Measurements from ENCODE around the gene COL7A1.

The COL7A1 gene

DNA sequence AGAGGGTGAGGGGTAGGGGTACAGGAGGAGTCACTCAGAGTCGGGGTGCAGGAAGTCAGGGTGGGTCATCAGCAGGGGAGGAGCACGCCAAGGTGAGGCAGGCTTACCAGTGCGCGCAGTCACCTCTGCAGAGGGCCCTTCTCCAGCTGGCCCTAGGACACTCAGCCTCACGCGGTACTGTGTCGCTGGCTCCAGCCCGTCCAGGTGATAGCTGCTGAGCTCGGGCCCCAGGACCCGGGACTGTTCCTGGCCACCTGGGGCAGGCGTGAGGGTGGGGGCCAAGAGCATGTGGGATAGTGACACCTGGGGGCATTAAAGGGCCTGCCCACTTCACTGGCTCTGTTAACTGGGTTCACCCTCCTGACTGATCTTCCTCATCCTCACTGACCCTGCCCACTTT, 7.4 kb downstream of the COL7A1 start:
- H3K9me3 ChIP-seq (ENCODE audit: insufficient read depth, low read length): no peaks in the 10 kb centered on the region
- TF ChIP-seq EZH2phosphoT487 (IDR thresholded peaks at IDR 0.05; ENCODE audit: low read depth): no peak
- TF ChIP-seq, protein P1, sequence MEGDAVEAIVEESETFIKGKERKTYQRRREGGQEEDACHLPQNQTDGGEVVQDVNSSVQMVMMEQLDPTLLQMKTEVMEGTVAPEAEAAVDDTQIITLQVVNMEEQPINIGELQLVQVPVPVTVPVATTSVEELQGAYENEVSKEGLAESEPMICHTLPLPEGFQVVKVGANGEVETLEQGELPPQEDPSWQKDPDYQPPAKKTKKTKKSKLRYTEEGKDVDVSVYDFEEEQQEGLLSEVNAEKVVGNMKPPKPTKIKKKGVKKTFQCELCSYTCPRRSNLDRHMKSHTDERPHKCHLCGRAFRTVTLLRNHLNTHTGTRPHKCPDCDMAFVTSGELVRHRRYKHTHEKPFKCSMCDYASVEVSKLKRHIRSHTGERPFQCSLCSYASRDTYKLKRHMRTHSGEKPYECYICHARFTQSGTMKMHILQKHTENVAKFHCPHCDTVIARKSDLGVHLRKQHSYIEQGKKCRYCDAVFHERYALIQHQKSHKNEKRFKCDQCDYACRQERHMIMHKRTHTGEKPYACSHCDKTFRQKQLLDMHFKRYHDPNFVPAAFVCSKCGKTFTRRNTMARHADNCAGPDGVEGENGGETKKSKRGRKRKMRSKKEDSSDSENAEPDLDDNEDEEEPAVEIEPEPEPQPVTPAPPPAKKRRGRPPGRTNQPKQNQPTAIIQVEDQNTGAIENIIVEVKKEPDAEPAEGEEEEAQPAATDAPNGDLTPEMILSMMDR (IDR thresholded peaks at IDR 0.05; ENCODE audit: low read depth, low read length): no peak
- H2AFZ ChIP-seq (ENCODE audit: low read depth, low read length): no peak overlapping the region
- no peaks in the 10 kb centered on the region for H3K27me3 ChIP-seq (ENCODE audit: low read depth, low read length)
- H3K79me2 ChIP-seq (ENCODE audit: low read length): no peaks in the 10 kb centered on the region
- H3K4me3 ChIP-seq (ENCODE audit: low read length): no peak overlapping the region
- H3K27ac ChIP-seq (ENCODE audit: low read length): no peak overlapping the region
- H3K9ac ChIP-seq (ENCODE audit: low read length): no peak overlapping the region
- H3K36me3 ChIP-seq (replicated peaks; ENCODE audit: low read depth, low read length): no peaks in the 10 kb centered on the region
- no peaks in the 10 kb centered on the region for H3K4me1 ChIP-seq (ENCODE audit: low read length)
- H4K20me1 ChIP-seq (ENCODE audit: insufficient read depth, low read length): no peaks in the 10 kb centered on the region
- H3K4me2 ChIP-seq (ENCODE audit: low read length): no peak overlapping the region

DNA sequence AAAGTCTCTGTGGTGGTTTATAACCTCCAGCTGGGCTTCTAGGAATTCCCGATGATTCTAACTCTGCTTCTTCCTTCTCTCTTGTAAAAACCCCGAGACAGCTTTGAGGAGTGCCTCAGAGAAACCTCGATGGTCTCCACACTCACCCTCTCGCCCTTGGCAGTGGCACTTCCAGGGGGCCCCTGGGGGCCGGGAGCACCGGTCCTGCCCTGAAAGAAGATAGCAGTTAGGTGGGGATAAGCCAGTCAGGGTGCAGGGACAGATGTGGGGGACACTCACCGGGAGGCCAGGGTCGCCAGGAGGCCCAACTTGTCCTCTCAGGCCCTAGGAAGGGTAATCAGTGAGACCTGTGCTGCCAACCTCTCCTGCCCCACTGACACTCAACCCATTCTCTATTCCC, 9.7 kb downstream of the COL7A1 start:
- TF ChIP-seq, protein P1 (IDR thresholded peaks at IDR 0.05; ENCODE audit: low read depth, low read length): no peak
- TF ChIP-seq EZH2phosphoT487 (IDR thresholded peaks at IDR 0.05; ENCODE audit: low read depth): no peak
- Histone ChIP-seq H3K4me1 (ENCODE audit: low read length) (no peaks in the 10 kb centered on the region), H3K4me3 (ENCODE audit: low read length) (no peak overlapping the region), H3K27me3 (ENCODE audit: low read depth, low read length) (no peaks in the 10 kb centered on the region), H3K9ac (ENCODE audit: low read length) (no peak overlapping the region), H4K20me1 (ENCODE audit: insufficient read depth, low read length) (no peaks in the 10 kb centered on the region), H3K27ac (ENCODE audit: low read length) (no peak overlapping the region), H3K4me2 (ENCODE audit: low read length) (no peak overlapping the region), H3K36me3 (replicated peaks; ENCODE audit: low read depth, low read length) (no peaks in the 10 kb centered on the region), H3K79me2 (ENCODE audit: low read length) (no peaks in the 10 kb centered on the region), H3K9me3 (ENCODE audit: insufficient read depth, low read length) (no peaks in the 10 kb centered on the region), H2AFZ (ENCODE audit: low read depth, low read length) (no peak overlapping the region)

DNA sequence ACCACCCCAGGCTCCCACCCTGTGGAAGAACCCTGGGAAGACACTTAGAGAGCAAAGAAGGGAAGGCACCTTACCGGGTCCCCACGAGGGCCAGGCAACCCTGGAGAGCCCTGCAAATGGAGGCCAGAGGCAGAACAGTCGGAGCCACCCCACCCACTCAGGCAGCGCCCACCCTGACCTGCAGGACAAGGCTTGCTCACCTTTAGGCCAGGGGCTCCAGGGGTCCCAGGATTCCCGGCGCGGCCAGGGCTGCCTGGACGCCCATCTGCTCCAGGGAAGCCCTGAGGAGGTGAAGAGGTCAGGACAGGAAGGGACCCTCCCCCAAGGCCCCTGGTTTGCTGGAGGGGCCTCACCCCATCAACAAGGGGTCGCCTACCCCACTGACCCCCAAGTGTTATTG, 10.3 kb downstream of the COL7A1 start:
- no peaks in the 10 kb centered on the region for H3K27me3 ChIP-seq (ENCODE audit: low read depth, low read length)
- H3K79me2 ChIP-seq (ENCODE audit: low read length): no peaks in the 10 kb centered on the region
- no peaks in the 10 kb centered on the region for H3K36me3 ChIP-seq (replicated peaks; ENCODE audit: low read depth, low read length)
- no peak overlapping the region for H3K9ac ChIP-seq (ENCODE audit: low read length)
- no peaks in the 10 kb centered on the region for H4K20me1 ChIP-seq (ENCODE audit: insufficient read depth, low read length)
- H2AFZ ChIP-seq (ENCODE audit: low read depth, low read length): no peak overlapping the region
- no peaks in the 10 kb centered on the region for H3K9me3 ChIP-seq (ENCODE audit: insufficient read depth, low read length)
- H3K4me3 ChIP-seq (ENCODE audit: low read length): no peak overlapping the region
- TF ChIP-seq EZH2phosphoT487 (IDR thresholded peaks at IDR 0.05; ENCODE audit: low read depth): no peak
- TF ChIP-seq, protein P1 (IDR thresholded peaks at IDR 0.05; ENCODE audit: low read depth, low read length): no peak
- H3K27ac ChIP-seq (ENCODE audit: low read length): no peak overlapping the region
- no peaks in the 10 kb centered on the region for H3K4me1 ChIP-seq (ENCODE audit: low read length)
- H3K4me2 ChIP-seq (ENCODE audit: low read length): no peak overlapping the region

DNA sequence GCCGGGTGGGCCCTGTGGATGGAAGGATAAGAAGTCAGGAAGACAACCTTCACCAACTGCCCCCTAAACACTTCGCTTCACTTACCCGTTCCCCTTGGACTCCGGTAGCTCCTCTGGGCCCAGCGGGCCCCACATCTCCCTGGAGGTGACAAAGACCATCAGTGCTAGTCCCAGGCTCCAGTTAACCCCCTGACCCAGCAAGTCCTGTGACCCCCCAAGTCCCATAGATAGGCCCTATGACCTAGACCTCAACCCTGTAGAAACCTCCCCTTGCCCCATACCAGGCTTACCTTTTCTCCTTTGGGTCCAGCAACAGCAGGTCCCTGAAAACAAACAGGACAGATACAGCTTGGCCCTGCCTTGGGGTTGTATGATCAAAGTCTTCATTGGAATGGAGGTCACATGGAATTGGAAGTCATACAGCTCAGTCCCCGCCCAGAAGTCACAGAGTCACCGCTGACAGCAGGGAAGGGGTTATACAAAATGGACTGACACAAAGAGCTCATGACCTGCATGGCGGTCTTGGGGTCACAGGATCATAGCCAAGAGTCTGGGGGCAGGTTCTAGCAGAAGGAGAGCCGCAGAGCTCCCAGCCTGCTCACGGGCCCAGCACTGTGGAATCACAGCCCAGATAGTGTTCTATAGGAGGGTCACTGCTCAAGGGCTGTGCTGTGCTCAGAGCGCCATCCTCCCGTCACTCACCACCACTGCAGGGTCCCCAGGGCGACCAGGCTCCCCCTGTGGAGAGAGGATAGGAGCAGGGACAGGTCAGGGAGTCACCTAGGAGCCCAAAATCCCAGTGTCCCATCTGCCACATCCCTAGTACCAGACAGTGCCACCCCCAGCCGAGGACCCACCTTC, 13.3 kb downstream of the COL7A1 start:
- no peak overlapping the region for H3K4me3 ChIP-seq (ENCODE audit: low read length)
- H3K9ac ChIP-seq (ENCODE audit: low read length): no peak overlapping the region
- H3K9me3 ChIP-seq (ENCODE audit: insufficient read depth, low read length): no peaks in the 10 kb centered on the region
- H4K20me1 ChIP-seq (ENCODE audit: insufficient read depth, low read length): no peaks in the 10 kb centered on the region
- H3K79me2 ChIP-seq (ENCODE audit: low read length): no peaks in the 10 kb centered on the region
- H3K27me3 ChIP-seq (ENCODE audit: low read depth, low read length): no peaks in the 10 kb centered on the region
- no peak for TF ChIP-seq EZH2phosphoT487 (IDR thresholded peaks at IDR 0.05; ENCODE audit: low read depth)
- TF ChIP-seq, protein P1 (IDR thresholded peaks at IDR 0.05; ENCODE audit: low read depth, low read length): no peak
- no peak overlapping the region for H3K27ac ChIP-seq (ENCODE audit: low read length)
- H3K4me2 ChIP-seq (ENCODE audit: low read length): no peak overlapping the region
- H2AFZ ChIP-seq (ENCODE audit: low read depth, low read length): no peak overlapping the region
- no peaks in the 10 kb centered on the region for H3K36me3 ChIP-seq (replicated peaks; ENCODE audit: low read depth, low read length)
- H3K4me1 ChIP-seq (ENCODE audit: low read length): no peaks in the 10 kb centered on the region

All from OCI-LY3 (cell line).